Left ventricle myocardium inferior (tissue), 1 donor: Measurements from ENCODE around the gene CHD9. TPM values are rescaled to one million over a fixed set of nuclear protein-coding genes. Genes with fewer than 3 reads are reported as not detected.
"Not testable (repeated sequence)": the region's sequence is repeated elsewhere in the genome, so short reads cannot be mapped to it uniquely, and the experiment has no call there.

Experiments used
- DNase-seq: peaks from one replicate; pipeline ENCODE4 v3.0.0-alpha.2; 2020
- H3K27ac ChIP-seq: fragments of 200-600 bp; replicated peaks from 2 replicates; pipeline ENCODE4 v1.8.0; 2021
- H3K27me3 ChIP-seq: fragments of 200-600 bp; 2 replicates; pipeline ENCODE4 v1.8.0; 2021; ENCODE audit warnings: low read depth
- H3K36me3 ChIP-seq: fragments of 200-600 bp; 2 replicates; pipeline ENCODE4 v1.8.0; 2021
- H3K4me1 ChIP-seq: fragments of 200-600 bp; 2 replicates; pipeline ENCODE4 v1.8.0; 2021
- H3K4me3 ChIP-seq: fragments of 200-600 bp; 2 replicates; pipeline ENCODE4 v1.8.0; 2021; ENCODE audit warnings: mild to moderate bottlenecking, moderate library complexity
- H3K9me3 ChIP-seq: fragments of 200-600 bp; replicated peaks from 2 replicates; pipeline ENCODE4 v1.8.0; 2021
- CTCF ChIP-seq: fragments of 200-600 bp; IDR thresholded peaks from 2 replicates; pipeline ENCODE4 v1.8.0; 2021; ENCODE audit warnings: antibody characterized with exemption, mild to moderate bottlenecking, borderline replicate concordance
- intact Hi-C: fragments of 100-400 bp; cut with micrococcal nuclease; formaldehyde crosslinking; loops from one replicate; pipeline ENCODE4 v1.11.0; 2022
- total RNA-seq: library from RNA; stranded (reverse); fragmentation: NEBNext Ultra II Directional; extraction: Animal tissue kit (Norgen Biotek cat#: 25700); gene quantifications from one replicate; pipeline ENCODE4 v1.2.1, GENCODE V29; 2021
- donor health status: DM: no; HTN: yes; CAD: no; lungs with severe emphysema.

The CHD9 gene
- total RNA-seq, 1 donor from 2014 or later, result 38.9 TPM

GRCh38 chr16:53305743-53306142 is 251.0 kb downstream of the CHD9 start:
- Histone ChIP-seq H3K4me1 (peaks cover 6% of the 10 kb centered on the region), H3K4me3 (no peak overlapping the region), H3K36me3 (peaks cover 88% of the 10 kb centered on the region), H3K9me3 (no peaks in the 10 kb centered on the region), H3K27me3 (no peaks in the 10 kb centered on the region), H3K27ac (no peak overlapping the region)
- intact Hi-C loops, result no loop called here
- no peak for TF ChIP-seq CTCF
- no peak for DNase-seq

- intact Hi-C loops, result no loop called here
- no peak for DNase-seq
- H3K9me3 ChIP-seq, result no peaks in the 10 kb centered on the region
- H3K4me3 ChIP-seq, result no peak overlapping the region
- peaks cover 96% of the 10 kb centered on the region for H3K36me3 ChIP-seq
- no peak overlapping the region for H3K27ac ChIP-seq
- H3K4me1 ChIP-seq, result no peaks in the 10 kb centered on the region
- no peaks in the 10 kb centered on the region for H3K27me3 ChIP-seq
- no peak for TF ChIP-seq CTCF
Observed at GRCh38 chr16:53309457-53309856, 254.7 kb downstream of the CHD9 start.

GRCh38 chr16:53320992-53321391 is 266.2 kb downstream of the CHD9 start:
- Histone ChIP-seq H3K4me1 (no peaks in the 10 kb centered on the region), H3K27me3 (no peaks in the 10 kb centered on the region), H3K36me3 (peaks cover 100% of the 10 kb centered on the region), H3K27ac (no peak overlapping the region), H3K9me3 (no peaks in the 10 kb centered on the region), H3K4me3 (no peak overlapping the region)
- intact Hi-C loops, result no loop called here
- DNase-seq, result no peak
- no peak for TF ChIP-seq CTCF

- no peak for TF ChIP-seq CTCF
- H3K4me1 ChIP-seq, result no peaks in the 10 kb centered on the region
- peaks cover 83% of the 10 kb centered on the region for H3K36me3 ChIP-seq
- intact Hi-C loops, result no loop called here
- H3K4me3 ChIP-seq, result no peak overlapping the region
- no peaks in the 10 kb centered on the region for H3K9me3 ChIP-seq
- no peak overlapping the region for H3K27ac ChIP-seq
- H3K27me3 ChIP-seq, result no peaks in the 10 kb centered on the region
- DNase-seq, result no peak
Observed at GRCh38 chr16:53323924-53324323, 269.1 kb downstream of the CHD9 start.

GRCh38 chr16:53330991-53331390 is 276.2 kb downstream of the CHD9 start:
- DNase-seq, H3K27ac ChIP-seq, H3K4me3 ChIP-seq, H3K4me1 ChIP-seq, H3K27me3 ChIP-seq, intact Hi-C loops: not testable (repeated sequence)
- Histone ChIP-seq H3K36me3 (peaks cover 16% of the 10 kb centered on the region), H3K9me3 (peaks cover 14% of the 10 kb centered on the region)

GRCh38 chr16:53334581-53334980 is 279.8 kb downstream of the CHD9 start:
- H3K36me3 ChIP-seq, result peaks cover 4% of the 10 kb centered on the region
- H3K4me3 ChIP-seq, result no peak overlapping the region
- DNase-seq, result no peak
- no peak overlapping the region for H3K27ac ChIP-seq
- H3K4me1 ChIP-seq, result no peaks in the 10 kb centered on the region
- no peak for TF ChIP-seq CTCF
- peaks cover 14% of the 10 kb centered on the region for H3K9me3 ChIP-seq
- no peaks in the 10 kb centered on the region for H3K27me3 ChIP-seq
- intact Hi-C loops, result no loop called here
